Parathyroid adenoma (tissue), 2 donors: ENCODE data around the gene RFTN1.

ENCODE experiments used
- H2AFZ ChIP-seq: fragments of 300-600 bp; sonication (generic); one replicate; pipeline ENCODE4 v1.7.0; 2017; ENCODE audit warnings: antibody characterized with exemption, mild to moderate bottlenecking
- H3K27ac ChIP-seq: fragments of 300-600 bp; sonication (generic); one replicate; pipeline ENCODE4 v1.7.0; 2017
- H3K27me3 ChIP-seq: fragments of 300-600 bp; sonication (generic); one replicate; pipeline ENCODE4 v1.7.0; 2017; ENCODE audit warnings: low read length; ENCODE audit not compliant: control insufficient read depth, insufficient read depth
- H3K36me3 ChIP-seq: fragments of 300-600 bp; sonication (generic); one replicate; pipeline ENCODE4 v1.7.0; 2017; ENCODE audit warnings: low read length; ENCODE audit not compliant: control insufficient read depth, insufficient read depth
- H3K4me1 ChIP-seq: fragments of 300-600 bp; sonication (generic); one replicate; pipeline ENCODE4 v1.7.0; 2017; ENCODE audit warnings: control low read depth
- H3K4me2 ChIP-seq: fragments of 300-600 bp; sonication (generic); one replicate; pipeline ENCODE4 v1.7.0; 2017; ENCODE audit warnings: low read length
- H3K4me3 ChIP-seq: fragments of 300-600 bp; sonication (generic); one replicate; pipeline ENCODE4 v1.7.0; 2017; ENCODE audit warnings: low read depth, low read length
- H3K79me2 ChIP-seq: fragments of 300-600 bp; sonication (generic); one replicate; pipeline ENCODE4 v1.7.0; 2017; ENCODE audit warnings: control low read depth
- H3K9ac ChIP-seq: fragments of 300-600 bp; sonication (generic); one replicate; pipeline ENCODE4 v1.7.0; 2017; ENCODE audit warnings: mild to moderate bottlenecking
- H3K9me3 ChIP-seq: fragments of 300-600 bp; sonication (generic); one replicate; pipeline ENCODE4 v1.7.0; 2017; ENCODE audit warnings: low read length; ENCODE audit not compliant: control insufficient read depth
- TF ChIP-seq, protein P1 (sequence below): fragments of 300-600 bp; sonication (generic); IDR thresholded peaks from one replicate; pipeline ENCODE4 v1.7.0; 2017; ENCODE audit warnings: antibody characterized with exemption, mild to moderate bottlenecking
- donor health status: primary hyperparathyroidism.

The RFTN1 gene

GRCh38 chr3:16467393-16467792, 46.1 kb downstream of the RFTN1 start:
- Histone ChIP-seq H3K9me3 (no peaks in the 10 kb centered on the region), H3K27me3 (no peaks in the 10 kb centered on the region), H3K27ac (no peak overlapping the region), H3K4me2 (no peak overlapping the region), H3K4me3 (no peak overlapping the region), H3K36me3 (no peaks in the 10 kb centered on the region), H2AFZ (no peak overlapping the region), H3K4me1 (no peaks in the 10 kb centered on the region), H3K79me2 (no peaks in the 10 kb centered on the region), H3K9ac (no peak overlapping the region)
- TF ChIP-seq, protein P1, sequence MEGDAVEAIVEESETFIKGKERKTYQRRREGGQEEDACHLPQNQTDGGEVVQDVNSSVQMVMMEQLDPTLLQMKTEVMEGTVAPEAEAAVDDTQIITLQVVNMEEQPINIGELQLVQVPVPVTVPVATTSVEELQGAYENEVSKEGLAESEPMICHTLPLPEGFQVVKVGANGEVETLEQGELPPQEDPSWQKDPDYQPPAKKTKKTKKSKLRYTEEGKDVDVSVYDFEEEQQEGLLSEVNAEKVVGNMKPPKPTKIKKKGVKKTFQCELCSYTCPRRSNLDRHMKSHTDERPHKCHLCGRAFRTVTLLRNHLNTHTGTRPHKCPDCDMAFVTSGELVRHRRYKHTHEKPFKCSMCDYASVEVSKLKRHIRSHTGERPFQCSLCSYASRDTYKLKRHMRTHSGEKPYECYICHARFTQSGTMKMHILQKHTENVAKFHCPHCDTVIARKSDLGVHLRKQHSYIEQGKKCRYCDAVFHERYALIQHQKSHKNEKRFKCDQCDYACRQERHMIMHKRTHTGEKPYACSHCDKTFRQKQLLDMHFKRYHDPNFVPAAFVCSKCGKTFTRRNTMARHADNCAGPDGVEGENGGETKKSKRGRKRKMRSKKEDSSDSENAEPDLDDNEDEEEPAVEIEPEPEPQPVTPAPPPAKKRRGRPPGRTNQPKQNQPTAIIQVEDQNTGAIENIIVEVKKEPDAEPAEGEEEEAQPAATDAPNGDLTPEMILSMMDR = no peak

DNA sequence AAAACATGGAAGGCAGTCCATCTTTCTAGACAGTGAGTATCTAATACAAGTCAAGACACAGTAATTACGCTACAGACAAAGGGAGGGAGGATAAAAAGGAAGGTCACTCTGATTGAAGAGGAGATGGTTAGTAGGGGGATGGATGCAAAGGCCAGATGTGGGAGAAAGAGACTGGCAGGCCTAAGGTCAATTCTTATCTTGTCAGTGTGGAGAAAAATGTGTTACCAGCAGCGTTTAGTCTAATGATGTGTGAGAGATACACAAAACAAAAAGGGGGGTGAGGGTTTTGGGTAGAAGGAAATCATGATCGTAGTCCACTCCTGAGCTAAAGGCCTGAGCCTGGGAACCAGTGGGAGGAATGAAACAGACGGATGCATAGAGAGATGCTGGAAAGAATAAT, 46.7 kb downstream of the RFTN1 start:
- Histone ChIP-seq H3K4me2 (no peak overlapping the region), H3K4me3 (no peak overlapping the region), H2AFZ (no peak overlapping the region), H3K79me2 (no peaks in the 10 kb centered on the region), H3K36me3 (no peaks in the 10 kb centered on the region), H3K4me1 (no peaks in the 10 kb centered on the region), H3K9me3 (no peaks in the 10 kb centered on the region), H3K27ac (no peak overlapping the region), H3K9ac (no peak overlapping the region), H3K27me3 (no peaks in the 10 kb centered on the region)
- TF ChIP-seq, protein P1 = no peak

DNA sequence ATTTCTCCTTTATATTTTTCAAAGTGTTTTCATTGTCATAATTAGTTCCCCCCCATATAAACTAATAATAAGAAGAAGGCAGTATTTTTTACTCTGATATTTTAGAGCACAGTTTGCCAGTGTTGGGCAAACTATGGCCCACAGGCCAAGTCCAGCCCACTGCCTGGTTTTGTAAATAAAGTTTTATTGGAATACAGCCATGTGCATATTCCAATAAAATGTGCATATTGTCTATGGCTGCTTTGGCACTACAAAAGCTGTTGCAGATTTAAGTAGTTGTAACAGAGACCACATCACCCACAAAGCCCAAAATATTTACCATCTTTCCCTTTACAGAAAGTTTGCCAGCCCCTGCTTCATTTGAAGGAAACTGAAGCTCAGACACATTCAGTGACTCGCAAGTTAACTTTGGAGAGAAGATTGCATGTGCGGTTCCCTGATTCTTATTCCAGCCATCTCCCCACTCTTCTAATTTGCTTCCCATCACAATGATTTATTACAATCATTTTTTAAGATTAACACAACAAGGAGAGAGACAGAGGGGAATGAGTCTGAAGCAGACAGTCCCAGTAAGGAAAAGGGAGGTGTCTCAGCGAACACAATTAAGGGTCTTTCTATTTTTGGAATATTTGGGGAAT, 48.9 kb downstream of the RFTN1 start:
- TF ChIP-seq, protein P1 = no peak
- Histone ChIP-seq H3K36me3 (no peaks in the 10 kb centered on the region), H3K27me3 (no peaks in the 10 kb centered on the region), H3K9me3 (no peaks in the 10 kb centered on the region), H3K4me3 (no peak overlapping the region), H3K4me1 (no peaks in the 10 kb centered on the region), H3K9ac (no peak overlapping the region), H3K27ac (no peak overlapping the region), H2AFZ (no peak overlapping the region), H3K79me2 (no peaks in the 10 kb centered on the region), H3K4me2 (no peak overlapping the region)

DNA sequence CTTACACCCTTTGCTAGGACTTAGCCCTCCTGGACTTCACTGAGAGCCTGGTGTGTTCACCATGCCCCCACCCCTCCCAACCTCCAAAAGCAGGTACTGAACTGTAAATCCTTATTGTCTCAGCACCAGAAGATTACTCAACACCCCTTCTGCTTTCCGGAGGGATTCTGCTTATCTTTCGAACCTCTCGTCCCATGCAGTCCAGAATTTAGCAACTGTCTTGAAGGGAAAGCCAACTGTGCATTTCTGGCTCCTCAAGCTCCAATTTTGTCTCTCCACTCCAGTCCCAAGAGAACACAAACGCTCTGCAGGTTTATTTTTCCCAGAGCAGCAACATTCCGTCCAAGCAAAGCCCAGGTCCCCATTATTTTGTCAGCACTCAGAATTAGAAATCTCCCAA, 49.6 kb downstream of the RFTN1 start:
- Histone ChIP-seq H3K9ac (no peak overlapping the region), H3K4me1 (no peaks in the 10 kb centered on the region), H3K27ac (no peak overlapping the region), H3K36me3 (no peaks in the 10 kb centered on the region), H3K79me2 (no peaks in the 10 kb centered on the region), H2AFZ (no peak overlapping the region), H3K4me2 (no peak overlapping the region), H3K9me3 (no peaks in the 10 kb centered on the region), H3K4me3 (no peak overlapping the region), H3K27me3 (no peaks in the 10 kb centered on the region)
- TF ChIP-seq, protein P1 = no peak

- H3K9me3 ChIP-seq = no peaks in the 10 kb centered on the region
- H3K36me3 ChIP-seq = no peaks in the 10 kb centered on the region
- no peak overlapping the region for H3K4me3 ChIP-seq
- H3K27ac ChIP-seq = no peak overlapping the region
- no peak overlapping the region for H3K9ac ChIP-seq
- no peak overlapping the region for H3K4me2 ChIP-seq
- H2AFZ ChIP-seq = no peak overlapping the region
- no peaks in the 10 kb centered on the region for H3K4me1 ChIP-seq
- no peaks in the 10 kb centered on the region for H3K27me3 ChIP-seq
- no peaks in the 10 kb centered on the region for H3K79me2 ChIP-seq
- TF ChIP-seq, protein P1 = no peak
These were observed 50.4 kb downstream of the RFTN1 start for GRCh38 chr3:16463119-16463518.
